ENCODE results near the gene ATG3. TPM values are rescaled to one million over a fixed set of nuclear protein-coding genes. Genes with fewer than 3 reads are reported as not detected.

The ATG3 gene
- total and polyA plus RNA-seq, 2 of the 8 experiments (the other 6 are each of a cell fraction or from before 2014, with no cell fraction given): 27.3 to 55.3 TPM

GRCh38 chr3:112587336-112587735 is 25.6 kb upstream of the ATG3 start:
- Histone ChIP-seq H3K4ac (replicated peaks; ENCODE audit: insufficient read length, low read depth, low read length) (no peak overlapping the region), H4K8ac (ENCODE audit: extremely low read depth, insufficient read depth, low read length) (no peak overlapping the region), H3K18ac (ENCODE audit: extremely low read depth, low read length) (no peak overlapping the region), H2AK5ac (ENCODE audit: low read depth, low read length) (no peak overlapping the region), H3K36me3 (ENCODE audit: control insufficient read depth in 2 of 4, insufficient read depth in 4 of 4, low read length in 3 of 4) (peaks cover 0 to 34% (median 5%) of the 10 kb centered on the region in 4 experiments; a peak in 3 of 8 replicates), H2BK12ac (ENCODE audit: low read depth, low read length) (no peak overlapping the region), H4K20me1 (replicated peaks in 1 of 2; ENCODE audit: control insufficient read depth in 1 of 2, insufficient read depth in 2 of 2, low read length in 2 of 2) (no peaks in the 10 kb centered on the region), H3K9me3 (ENCODE audit: insufficient read depth in 2 of 2, low read depth in 1 of 2, low read length in 1 of 2) (no peaks in the 10 kb centered on the region), H3K4me2 (ENCODE audit: insufficient read depth in 1 of 2, low read depth in 2 of 2, low read length in 2 of 2) (no peak overlapping the region), H3K4me3 (ENCODE audit: extremely low read depth in 1 of 4, insufficient read depth in 2 of 4, low read depth in 3 of 4, low read length in 4 of 4) (no peak overlapping the region), H2BK5ac (ENCODE audit: low read depth, low read length) (no peak overlapping the region), H4K91ac (replicated peaks; ENCODE audit: insufficient read length, low read length) (no peak overlapping the region), H3K27me3 (replicated peaks in 1 of 4; ENCODE audit: control insufficient read depth in 3 of 4, extremely low read depth in 1 of 4, insufficient read depth in 3 of 4, low read length in 3 of 4) (no peaks in the 10 kb centered on the region), H3K4me1 (replicated peaks in 1 of 4; ENCODE audit: control insufficient read depth in 3 of 4, insufficient read depth in 4 of 4, low read length in 3 of 4) (0 out of 7 replicates have a peak, but pooled peaks cover 0 to 2% (median 0%) of the 10 kb centered on the region in 4 experiments), H2BK120ac (replicated peaks; ENCODE audit: low read depth, low read length) (no peak overlapping the region), H3K27ac (ENCODE audit: low read depth, low read length) (no peak overlapping the region), H2BK15ac (ENCODE audit: low read length) (no peak overlapping the region), H3K23ac (ENCODE audit: insufficient read length) (no peak overlapping the region), H2BK20ac (ENCODE audit: low read length) (no peak overlapping the region), H2AFZ (ENCODE audit: low read length) (no peak overlapping the region), H3K79me1 (ENCODE audit: low read depth, low read length) (no peaks in the 10 kb centered on the region), H3K14ac (ENCODE audit: insufficient read length) (no peak overlapping the region), H4K5ac (ENCODE audit: insufficient read length, low read depth, low read length) (no peak overlapping the region), H3K56ac (replicated peaks; ENCODE audit: insufficient read length, low read depth, low read length) (no peak overlapping the region), H3K23me2 (ENCODE audit: low read depth, low read length) (no peaks in the 10 kb centered on the region; the same call in 1 of the 2 replicates), H3K9ac (replicated peaks in 1 of 4; ENCODE audit: extremely low read depth in 1 of 4, low read depth in 3 of 4, low read length in 3 of 4) (no peak overlapping the region), H3K79me2 (ENCODE audit: control insufficient read depth in 1 of 2, insufficient read depth in 2 of 2, low read length in 2 of 2) (no peaks in the 10 kb centered on the region)
- DNase-seq (ENCODE audit: low read depth in 1 of 2, low spot score in 2 of 2): no peak
- no peak for FAIRE-seq
- WGBS, 2 experiments (ENCODE audit: extremely low coverage in 1 of 2, insufficient coverage in 1 of 2, insufficient read length in 1 of 2, insufficient replicate concordance in 2 of 2, low coverage in 1 of 2, low lambda C conversion rate in 2 of 2, missing lambda C conversion rate in 1 of 2): 92% methylated on average over 1 of the region's 1 CpG; no CpG with 5 or more reads in 1 of the 2 experiments
- POLR2A ChIA-PET (ENCODE audit: partially characterized antibody): no interaction called here
- CTCF ChIA-PET (ENCODE audit: partially characterized antibody): interaction anchor here (1.0 to 1.4 kb wide), 2 partner anchors 11 to 60 kb away, joined by 3 to 4 read pairs; no protein-coding TSS in a partner anchor
- TF ChIP-seq CBX5 (IDR thresholded peaks at IDR 0.05; ENCODE audit: low read depth, low read length) (no peak), RXRA (IDR thresholded peaks at IDR 0.05; ENCODE audit: insufficient read depth, low read depth, low read length) (no peak), ASH2L (IDR thresholded peaks at IDR 0.05; ENCODE audit: low read length) (no peak), SIN3A (conservative IDR thresholded peaks at IDR 0.05 in 1 of 2, IDR thresholded peaks at IDR 0.05 in 1 of 2; ENCODE audit: low read depth in 1 of 2, low read length in 2 of 2) (no peak), EP300 (IDR thresholded peaks at IDR 0.05; ENCODE audit: borderline replicate concordance in 1 of 2, low read depth in 2 of 2, low read length in 2 of 2) (no peak), ZNF274 (IDR thresholded peaks at IDR 0.05; ENCODE audit: borderline replicate concordance, extremely low read depth, low read length) (no peak), JUN (IDR thresholded peaks at IDR 0.05; ENCODE audit: low read depth, low read length) (no peak), GABPA (IDR thresholded peaks at IDR 0.05; ENCODE audit: borderline replicate concordance, insufficient read depth, low read length) (no peak), EZH2 (IDR thresholded peaks at IDR 0.05; ENCODE audit: low read depth, low read length, severe bottlenecking) (no peak)
- TF ChIP-seq, protein P1, sequence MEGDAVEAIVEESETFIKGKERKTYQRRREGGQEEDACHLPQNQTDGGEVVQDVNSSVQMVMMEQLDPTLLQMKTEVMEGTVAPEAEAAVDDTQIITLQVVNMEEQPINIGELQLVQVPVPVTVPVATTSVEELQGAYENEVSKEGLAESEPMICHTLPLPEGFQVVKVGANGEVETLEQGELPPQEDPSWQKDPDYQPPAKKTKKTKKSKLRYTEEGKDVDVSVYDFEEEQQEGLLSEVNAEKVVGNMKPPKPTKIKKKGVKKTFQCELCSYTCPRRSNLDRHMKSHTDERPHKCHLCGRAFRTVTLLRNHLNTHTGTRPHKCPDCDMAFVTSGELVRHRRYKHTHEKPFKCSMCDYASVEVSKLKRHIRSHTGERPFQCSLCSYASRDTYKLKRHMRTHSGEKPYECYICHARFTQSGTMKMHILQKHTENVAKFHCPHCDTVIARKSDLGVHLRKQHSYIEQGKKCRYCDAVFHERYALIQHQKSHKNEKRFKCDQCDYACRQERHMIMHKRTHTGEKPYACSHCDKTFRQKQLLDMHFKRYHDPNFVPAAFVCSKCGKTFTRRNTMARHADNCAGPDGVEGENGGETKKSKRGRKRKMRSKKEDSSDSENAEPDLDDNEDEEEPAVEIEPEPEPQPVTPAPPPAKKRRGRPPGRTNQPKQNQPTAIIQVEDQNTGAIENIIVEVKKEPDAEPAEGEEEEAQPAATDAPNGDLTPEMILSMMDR (IDR thresholded peaks at IDR 0.05; ENCODE audit: control extremely low read depth in 1 of 3, insufficient read depth in 1 of 3, low read depth in 1 of 3, low read length in 3 of 3): no peak
